SIG-M5 treated with dmso at 0.1 percent for 504 hours (cell line): ENCODE measurements around the gene PPARG.
"Not testable (repeated sequence)": the region's sequence is repeated elsewhere in the genome, so short reads cannot be mapped to it uniquely, and the experiment has no call there.

Source experiments
- DNase-seq: peaks from one replicate; lab custom pipeline; 2025; ENCODE audit not compliant: unreplicated experiment; lab: John Stamatoyannopoulos, UW

PPARG gene

DNA sequence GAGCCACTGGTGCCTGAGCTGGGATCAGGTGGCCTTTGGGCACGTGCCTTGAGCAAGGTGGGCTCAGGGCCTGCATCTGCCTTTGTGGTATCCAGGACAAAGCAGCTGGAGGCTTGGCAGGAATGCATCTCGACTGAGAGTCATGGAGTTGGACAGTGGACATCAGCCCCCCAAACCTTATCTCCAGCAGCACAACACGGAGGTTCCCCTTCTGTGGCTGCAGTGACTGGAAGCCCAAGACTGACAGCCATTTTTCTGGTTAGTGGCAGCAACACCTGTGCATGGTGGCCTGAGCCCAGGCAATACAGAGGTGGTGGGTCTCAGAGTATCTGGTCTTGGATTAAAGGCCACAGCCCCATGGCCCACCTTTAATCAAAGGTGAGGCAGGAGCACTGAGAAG lies 167.6 kb downstream of the PPARG start:
- DNase-seq: no peak

DNA sequence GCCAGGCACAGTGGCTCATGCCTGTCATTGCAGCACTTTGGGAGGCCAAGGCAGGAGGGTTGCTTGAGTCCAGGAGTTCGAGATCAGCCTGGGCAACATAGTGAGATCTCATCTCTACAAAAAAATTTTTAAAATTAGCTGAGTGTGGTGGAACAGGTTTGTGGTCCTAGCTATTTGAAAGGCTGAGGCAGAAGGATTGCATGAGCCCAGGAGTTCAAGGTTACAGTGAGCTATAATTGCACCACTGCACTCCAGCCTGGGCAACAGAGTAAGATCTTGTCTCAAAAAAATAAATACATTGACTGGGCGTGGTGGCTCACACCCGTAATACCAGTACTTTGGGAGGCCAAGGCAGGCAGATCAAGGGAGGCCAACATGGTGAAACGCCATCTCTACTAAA lies 168.5 kb downstream of the PPARG start:
- not testable (repeated sequence) for DNase-seq

DNA sequence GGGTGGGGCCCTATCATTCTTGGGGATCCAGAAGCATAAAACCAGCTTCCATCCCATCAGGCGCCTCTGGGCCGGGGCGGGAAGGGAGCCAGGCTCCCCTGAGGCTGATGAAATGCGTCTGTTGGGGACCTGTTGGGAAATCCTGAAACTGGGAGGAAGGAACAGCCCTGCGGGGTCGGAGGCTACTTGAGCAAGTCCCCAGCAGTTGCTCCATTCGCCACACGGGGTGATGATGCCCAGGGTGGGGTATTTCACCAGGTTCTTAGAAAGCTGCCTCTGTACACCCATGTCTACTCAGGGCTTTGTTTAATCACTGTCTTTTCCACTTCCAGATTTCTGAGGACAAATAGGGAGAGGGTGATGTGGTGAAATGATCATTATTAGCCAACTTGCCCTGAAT lies 170.0 kb downstream of the PPARG start:
- peak; percentile 98 for DNase-seq

DNA sequence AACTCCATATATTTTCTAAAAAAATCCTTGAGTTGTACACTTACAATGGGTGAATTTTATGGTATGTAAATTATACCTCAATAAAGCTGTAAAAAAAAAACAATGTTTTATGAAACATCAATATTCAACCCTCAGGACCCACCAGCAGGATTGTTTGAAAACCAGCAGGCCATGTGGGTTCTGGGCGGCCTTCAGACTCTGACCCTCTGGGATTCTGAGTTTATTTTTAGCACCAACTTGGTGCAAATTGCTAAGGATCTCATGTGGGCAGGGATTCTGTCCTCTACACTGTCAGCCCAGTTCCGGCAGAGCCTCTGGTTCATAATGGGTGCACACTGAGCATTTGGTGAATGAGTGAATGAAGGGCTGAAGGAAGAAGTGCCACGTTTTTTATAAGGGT lies 171.3 kb downstream of the PPARG start:
- no peak for DNase-seq

- DNase-seq: no peak
Observed at GRCh38 chr3:12461097-12461649, 172.3 kb downstream of the PPARG start.

DNA sequence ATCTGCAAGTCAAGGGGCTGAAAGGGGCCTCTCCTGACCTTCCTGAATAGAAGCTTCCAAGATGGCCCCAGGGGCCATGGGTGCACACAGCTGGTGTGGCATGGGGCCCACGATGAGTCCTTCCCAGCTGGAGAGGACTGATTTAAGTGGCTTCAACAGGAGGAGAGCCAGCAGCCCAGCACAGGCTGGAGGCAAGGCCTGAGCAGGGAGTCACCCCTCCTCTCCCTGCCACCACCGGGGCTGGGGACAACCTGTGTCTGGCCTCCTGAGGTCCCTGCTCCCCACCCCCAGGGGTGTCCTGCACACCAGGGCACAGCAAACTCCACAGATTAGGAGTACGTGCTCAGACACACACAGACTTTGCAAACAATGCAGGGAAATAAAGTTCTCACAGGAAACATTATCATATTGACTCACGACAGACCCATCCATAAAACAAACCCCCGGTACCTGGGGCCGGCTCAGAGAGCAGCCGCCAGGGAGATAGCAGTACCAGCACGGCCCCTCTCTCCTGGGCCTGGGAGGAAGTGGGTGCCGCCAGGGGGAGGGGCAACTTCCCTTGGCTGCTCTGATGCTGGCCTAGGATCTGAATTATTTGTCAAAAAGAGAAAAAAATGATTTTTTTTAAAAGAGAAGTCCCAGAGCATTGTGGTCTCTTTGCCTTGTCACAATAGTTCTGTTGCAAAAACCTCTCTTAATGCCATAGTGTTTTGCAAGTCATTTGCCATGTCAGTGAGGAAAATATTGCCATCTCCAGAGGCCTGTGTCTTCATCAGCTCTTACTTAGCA lies 173.5 kb downstream of the PPARG start:
- DNase-seq: peak; percentile 90

- DNase-seq: no peak
Observed at GRCh38 chr3:12463686-12464085, 174.8 kb downstream of the PPARG start.

- DNase-seq: no peak
Observed at GRCh38 chr3:12464181-12464580, 175.3 kb downstream of the PPARG start.

GRCh38 chr3:12465151-12465835 lies 176.4 kb downstream of the PPARG start:
- no peak for DNase-seq

DNA sequence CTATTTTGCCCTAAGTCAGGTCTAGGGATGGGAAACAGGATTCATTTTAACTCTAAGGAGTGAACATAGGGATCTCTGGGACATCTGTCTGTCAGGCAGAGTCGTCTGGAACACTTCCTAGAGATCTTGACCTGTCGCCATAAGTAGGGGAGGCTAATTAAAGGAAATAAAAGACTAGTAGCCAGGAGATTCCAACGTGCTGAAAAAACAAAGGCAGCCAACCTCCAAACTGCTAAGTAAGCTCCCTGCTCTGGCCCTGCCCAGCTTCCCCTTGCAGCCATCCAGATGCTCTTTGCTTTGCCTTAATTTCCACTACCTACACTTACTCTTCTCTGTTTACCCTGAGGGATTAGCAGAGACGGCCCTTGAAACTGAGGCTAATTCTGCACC lies 177.0 kb downstream of the PPARG start:
- no peak for DNase-seq

DNA sequence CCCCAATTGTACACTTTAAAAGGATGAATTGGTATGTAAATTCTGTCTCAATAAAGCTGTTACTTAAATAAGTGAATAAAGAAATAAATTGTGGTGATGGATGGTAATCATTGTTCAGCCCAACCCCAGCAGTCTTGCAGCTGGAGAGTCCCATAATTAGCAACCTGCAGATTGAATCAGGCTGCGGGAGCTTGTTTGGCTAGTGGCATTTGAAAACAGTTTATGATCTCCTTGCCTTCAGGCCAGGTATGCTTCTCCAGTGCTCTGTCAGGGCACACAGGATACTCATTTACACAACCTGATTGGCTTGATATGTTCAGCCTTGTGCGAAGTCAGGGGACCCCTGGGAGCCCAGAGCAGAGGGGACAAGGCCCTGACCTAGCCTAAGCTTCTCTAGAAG lies 178.9 kb downstream of the PPARG start:
- no peak for DNase-seq

GRCh38 chr3:12468276-12468675 lies 179.4 kb downstream of the PPARG start:
- DNase-seq: no peak

- DNase-seq: no peak
Observed at GRCh38 chr3:12468757-12469156, 179.9 kb downstream of the PPARG start.

- DNase-seq: not testable (repeated sequence)
Observed at GRCh38 chr3:12469222-12469621, 180.4 kb downstream of the PPARG start.

DNA sequence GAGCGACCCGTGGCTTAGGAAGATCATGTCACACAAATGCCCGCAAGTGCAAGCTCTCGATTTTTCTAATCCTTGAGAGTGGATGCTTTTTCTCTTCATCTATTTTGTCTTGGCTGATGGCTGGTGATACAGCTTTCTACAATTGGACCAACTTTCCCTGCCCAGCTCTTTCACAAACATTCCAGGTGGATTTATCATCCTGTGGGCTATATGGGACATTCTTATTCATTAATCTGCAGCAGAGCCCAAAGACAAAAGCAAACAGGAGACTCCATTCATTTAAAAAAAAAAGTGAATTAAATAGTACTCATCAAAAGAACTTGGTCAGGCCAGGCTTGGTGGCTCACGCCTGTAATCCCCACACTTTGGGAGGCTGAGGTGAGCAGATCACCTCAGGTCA lies 181.2 kb downstream of the PPARG start:
- no peak for DNase-seq

DNA sequence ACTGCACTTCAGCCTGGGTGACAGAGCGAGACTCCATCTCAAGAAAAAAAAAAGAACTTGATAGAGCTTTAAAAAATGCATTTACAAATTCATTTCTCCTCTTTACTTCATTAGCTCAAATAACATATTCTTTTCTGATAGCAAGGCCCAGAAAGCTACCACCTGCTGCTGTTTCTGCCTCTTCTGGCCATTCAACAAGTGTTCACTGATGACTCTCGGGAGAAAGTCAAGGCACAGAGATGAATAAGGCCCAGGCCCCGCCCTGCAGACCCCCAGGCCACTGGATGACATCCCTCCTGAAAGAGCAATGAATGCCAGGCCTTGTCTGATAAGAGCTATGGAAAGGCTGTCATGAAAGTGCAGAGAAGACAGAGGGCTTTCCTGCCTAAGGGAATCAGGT lies 181.8 kb downstream of the PPARG start:
- DNase-seq: no peak

DNA sequence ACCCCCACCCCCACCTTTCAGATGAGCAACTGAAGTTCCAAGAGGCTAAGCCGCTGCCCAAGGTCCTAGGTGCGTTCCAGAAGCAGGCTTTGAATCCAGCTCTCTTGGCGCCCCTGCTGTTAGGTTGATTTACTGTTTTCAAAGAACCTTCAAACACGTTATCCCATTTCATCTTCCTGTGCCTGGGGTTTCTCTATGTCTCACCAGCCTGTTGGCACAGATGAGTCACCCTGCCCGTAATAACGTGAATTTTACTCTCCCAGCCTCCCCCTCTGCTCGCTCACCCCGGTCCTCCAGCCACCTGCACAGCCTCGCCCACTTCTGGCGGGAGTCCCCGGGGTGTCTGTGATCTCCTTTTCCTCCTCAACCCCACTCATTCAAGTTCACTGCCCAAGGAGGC lies 182.4 kb downstream of the PPARG start:
- DNase-seq: peak; percentile 58

DNA sequence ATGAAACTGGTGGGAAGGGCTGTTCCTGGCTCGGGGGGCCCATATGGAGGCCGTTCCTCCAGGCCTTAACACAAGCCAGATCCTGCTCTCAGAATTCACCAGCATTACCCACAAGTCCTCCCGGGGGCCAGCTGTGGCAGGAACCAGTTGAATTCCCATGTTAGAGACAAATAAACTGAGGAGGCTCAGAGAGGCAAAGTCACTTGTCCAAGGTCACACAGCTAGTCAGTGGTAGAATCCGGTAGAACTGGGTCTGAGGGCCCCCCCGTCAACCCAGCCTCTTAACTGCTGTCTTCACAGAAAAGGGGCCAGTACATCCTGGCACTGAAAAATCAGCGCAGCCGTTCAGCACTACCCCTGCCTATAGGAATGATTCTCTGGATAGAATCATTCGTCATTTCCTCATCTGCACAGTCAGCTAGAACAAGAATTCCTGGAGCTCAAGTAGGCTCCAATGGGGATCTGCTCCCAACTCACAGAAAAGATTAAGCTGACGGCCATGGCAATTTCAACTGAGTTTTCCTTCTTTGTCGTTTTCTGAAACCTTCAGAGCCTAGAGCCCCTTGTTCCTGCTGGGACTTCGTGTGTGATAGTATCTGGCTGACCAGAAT lies 183.2 kb downstream of the PPARG start:
- DNase-seq: no peak

- DNase-seq: no peak
Observed at GRCh38 chr3:12472796-12473195, 183.9 kb downstream of the PPARG start.

DNA sequence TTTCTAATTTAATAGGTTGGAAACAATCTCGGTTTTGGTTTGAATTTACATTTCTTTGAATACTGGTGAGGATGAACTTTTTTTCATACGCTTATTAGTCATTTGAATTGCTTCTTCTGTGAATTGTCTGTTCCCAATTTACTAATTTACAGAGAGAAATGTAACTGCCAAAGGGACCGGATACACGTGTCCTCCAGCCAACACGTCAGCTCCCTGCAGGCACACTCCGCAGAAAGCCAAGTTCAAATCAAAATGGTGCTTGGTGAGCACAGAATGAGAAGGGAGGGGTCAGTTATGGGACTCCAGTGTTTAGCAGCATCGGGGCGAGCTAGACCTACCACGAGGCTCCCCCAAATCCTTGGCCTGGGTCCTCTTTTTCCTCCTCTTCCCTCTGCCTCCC lies 184.6 kb downstream of the PPARG start:
- no peak for DNase-seq

GRCh38 chr3:12476238-12476897 lies 187.5 kb downstream of the PPARG start:
- no peak for DNase-seq
